Mammary epithelial cell (primary cell): Measurements from ENCODE around the gene RASL12.

Source experiments
- EZH2 ChIP-seq: IDR thresholded peaks from 2 replicates; pipeline ENCODE4 v1.6.1; 2012; ENCODE audit warnings: low read length, inconsistent platforms, borderline replicate concordance
- TF ChIP-seq, protein P1 (sequence below), 2 donors: IDR thresholded peaks in 1 of 2; conservative IDR thresholded peaks in 1 of 2; 2 replicates each; pipeline ENCODE4 v1.5.1; 2011 to 2012; ENCODE audit warnings: inconsistent platforms in 2 of 2, low read length in 2 of 2, mild to moderate bottlenecking in 2 of 2, control low read depth in 1 of 2, low read depth in 1 of 2; ENCODE audit not compliant: insufficient read depth in 1 of 2; ENCODE audit errors: extremely low read depth in 1 of 2

DNA sequence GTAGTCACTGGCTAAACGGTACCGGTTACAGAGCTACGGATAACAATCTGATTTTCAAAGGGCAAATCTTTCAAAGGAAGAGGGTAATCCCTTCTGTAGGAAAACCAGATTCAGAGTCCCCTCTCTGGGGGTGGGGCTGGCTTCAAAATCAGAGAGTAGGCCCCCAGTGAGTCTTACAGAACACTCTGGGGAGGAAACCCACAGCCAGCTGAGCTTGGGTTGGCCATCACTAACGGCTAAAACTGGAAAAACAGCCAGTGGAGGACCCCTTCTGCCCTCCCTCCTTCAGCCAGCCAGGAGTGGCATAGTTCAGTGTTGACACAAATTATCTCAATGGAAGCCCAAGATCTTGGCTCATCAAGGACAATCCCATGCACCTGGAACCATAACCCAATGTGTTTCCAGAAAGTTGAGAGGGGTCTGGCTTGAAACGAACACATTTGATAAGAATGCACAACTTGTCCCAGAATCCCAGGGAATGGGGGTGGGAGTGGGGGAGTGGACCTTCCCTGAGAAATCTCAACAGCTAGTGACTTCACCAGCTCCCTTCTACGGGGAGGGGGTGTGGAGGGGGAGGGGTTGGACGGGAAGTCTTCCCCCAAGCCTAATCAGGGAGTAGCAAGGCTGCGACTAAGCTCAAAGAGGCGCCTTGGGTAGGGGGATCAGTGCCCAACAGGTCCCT lies 1.0 kb downstream of the RASL12 start:
- TF ChIP-seq, protein P1, sequence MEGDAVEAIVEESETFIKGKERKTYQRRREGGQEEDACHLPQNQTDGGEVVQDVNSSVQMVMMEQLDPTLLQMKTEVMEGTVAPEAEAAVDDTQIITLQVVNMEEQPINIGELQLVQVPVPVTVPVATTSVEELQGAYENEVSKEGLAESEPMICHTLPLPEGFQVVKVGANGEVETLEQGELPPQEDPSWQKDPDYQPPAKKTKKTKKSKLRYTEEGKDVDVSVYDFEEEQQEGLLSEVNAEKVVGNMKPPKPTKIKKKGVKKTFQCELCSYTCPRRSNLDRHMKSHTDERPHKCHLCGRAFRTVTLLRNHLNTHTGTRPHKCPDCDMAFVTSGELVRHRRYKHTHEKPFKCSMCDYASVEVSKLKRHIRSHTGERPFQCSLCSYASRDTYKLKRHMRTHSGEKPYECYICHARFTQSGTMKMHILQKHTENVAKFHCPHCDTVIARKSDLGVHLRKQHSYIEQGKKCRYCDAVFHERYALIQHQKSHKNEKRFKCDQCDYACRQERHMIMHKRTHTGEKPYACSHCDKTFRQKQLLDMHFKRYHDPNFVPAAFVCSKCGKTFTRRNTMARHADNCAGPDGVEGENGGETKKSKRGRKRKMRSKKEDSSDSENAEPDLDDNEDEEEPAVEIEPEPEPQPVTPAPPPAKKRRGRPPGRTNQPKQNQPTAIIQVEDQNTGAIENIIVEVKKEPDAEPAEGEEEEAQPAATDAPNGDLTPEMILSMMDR (conservative IDR thresholded peaks at IDR 0.05 in 1 of 2, IDR thresholded peaks at IDR 0.05 in 1 of 2; ENCODE audit: extremely low read depth in 1 of 2, insufficient read depth in 1 of 2, low read depth in 1 of 2, low read length in 2 of 2) = no peak
- no peak for TF ChIP-seq EZH2
